ENCODE data around the gene TIAL1. TPM values are rescaled to one million over a fixed set of nuclear protein-coding genes. Genes with fewer than 3 reads are reported as not detected.

Gene TIAL1
- total RNA-seq, 1 donor from 2014 or later, result 97.7 TPM

DNA sequence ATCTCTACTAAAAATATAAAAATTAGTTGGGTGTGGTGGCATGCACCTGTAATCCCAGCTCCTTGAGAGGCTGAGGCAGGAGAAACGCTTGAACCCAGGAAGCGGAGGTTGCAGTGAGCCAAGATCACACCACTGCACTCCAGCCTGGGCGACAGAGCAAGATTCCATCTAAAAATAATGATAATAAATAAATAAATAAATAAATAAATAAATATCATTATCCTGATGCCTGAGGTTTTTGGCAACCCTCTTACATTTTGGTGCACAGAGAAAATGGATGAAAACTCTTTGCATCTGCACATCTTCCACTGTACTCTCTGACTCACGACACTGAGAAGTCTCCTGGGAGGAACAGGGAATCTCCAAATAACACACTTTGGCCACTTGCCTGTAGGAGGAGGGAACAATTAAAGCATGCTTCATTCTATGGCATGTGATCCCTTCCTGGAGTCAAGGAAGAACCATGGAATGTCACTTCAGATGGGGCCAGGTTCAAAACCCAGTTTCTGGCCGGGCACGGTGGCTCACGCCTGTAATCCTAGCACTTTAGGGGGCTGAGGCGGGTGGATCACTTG is 68.0 kb downstream of the TIAL1 start:
- peak; percentile 73 for DNase-seq

DNA sequence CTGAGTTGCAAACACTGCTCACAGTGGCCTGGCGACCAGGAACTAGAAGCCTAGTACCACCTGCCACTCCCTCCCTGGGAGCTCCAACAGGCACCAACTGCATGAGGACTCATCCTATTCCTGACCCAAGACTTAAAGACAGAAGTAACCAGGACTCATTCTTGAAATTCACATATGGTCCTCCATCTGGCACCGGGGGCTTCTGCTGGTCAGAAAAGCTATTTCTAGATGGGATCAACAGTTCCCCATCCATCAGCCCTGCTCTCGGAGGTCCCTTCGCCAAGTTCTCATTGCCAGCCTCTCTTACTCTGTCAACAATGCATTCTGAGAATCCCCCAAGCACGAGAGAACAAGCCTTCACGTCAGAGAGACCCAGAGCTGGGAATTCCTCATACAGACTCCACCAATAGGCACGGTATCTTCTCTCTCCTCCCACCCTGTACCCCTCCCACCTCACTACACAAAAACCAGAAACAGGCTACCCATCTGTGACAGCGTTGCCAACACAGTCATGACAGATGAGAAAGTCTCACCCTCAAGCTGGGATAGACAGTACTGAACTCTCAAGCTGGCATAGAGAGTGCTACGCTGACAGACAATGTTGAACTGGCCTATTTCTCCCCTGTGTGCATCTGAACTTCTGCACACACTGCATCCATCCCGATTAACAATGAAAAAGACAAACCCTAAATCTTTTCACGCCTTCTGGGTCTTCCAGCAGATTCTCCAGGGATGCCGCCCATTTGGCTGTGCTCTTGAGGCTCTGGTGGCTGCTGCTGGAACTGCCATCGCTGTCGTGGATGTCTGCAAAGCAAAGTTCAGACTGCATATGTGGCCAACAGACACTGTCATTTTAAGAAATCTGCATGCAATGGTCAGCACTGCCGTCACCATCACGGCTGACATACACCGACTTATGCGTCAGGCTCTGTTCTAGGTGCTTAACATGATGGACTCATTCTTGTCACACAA is 69.9 kb downstream of the TIAL1 start:
- peak; percentile 41 for DNase-seq

DNA sequence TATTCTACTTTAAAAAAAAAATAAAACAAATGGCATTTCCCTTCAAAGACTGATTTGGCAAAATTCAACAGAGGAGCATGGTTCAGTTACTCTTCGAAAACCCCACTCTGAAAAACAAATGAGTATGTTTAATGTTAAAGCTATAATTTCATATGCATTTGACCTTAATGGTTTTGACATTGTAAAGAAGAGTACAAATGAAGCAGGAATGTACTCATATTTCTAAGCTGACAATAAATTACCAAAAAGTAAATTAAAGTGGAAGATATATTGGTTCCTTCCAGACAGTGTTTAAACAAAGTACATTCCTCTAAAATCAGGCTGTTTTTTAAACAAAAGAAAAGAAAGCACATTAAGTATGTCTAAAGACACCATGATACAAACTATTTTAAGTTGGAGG is 70.6 kb downstream of the TIAL1 start:
- DNase-seq, result no peak

DNA sequence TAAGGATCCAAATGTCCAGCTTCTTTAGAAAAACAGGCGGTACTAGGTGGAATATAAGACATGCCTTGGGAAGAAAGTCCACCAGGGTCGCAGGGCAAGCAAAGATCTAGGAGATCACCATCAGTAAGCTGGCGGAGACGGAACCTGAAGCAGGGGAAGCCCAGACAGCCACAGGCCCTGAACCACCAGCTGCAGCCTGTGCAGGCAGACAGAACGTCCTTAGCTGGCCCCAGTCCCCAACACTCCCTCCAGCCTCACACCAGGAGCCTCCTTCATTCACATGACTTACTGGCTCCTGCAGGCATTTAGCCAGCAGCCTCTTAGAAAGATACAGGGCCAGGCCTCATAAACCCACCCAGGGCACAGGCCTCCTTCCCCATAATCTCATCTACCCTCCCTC is 71.6 kb downstream of the TIAL1 start:
- DNase-seq, result no peak

DNA sequence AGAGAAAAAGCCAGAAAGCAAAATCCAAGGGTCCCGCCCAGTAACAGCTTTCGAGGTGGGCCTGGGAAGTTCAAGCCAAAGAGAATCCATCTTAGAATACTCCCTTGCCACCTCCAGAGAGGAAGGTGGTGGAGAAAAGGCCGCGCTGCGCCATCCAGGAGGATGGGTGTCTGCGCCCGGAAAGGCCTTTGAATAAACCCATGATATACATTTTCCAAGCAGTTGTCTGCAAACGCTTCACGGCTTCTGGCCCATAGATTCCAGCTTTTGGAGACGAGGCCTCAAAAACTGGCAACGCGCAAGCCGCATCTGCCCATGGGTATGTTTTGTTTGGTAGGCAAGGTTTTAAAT is 72.1 kb downstream of the TIAL1 start:
- no peak for DNase-seq

DNA sequence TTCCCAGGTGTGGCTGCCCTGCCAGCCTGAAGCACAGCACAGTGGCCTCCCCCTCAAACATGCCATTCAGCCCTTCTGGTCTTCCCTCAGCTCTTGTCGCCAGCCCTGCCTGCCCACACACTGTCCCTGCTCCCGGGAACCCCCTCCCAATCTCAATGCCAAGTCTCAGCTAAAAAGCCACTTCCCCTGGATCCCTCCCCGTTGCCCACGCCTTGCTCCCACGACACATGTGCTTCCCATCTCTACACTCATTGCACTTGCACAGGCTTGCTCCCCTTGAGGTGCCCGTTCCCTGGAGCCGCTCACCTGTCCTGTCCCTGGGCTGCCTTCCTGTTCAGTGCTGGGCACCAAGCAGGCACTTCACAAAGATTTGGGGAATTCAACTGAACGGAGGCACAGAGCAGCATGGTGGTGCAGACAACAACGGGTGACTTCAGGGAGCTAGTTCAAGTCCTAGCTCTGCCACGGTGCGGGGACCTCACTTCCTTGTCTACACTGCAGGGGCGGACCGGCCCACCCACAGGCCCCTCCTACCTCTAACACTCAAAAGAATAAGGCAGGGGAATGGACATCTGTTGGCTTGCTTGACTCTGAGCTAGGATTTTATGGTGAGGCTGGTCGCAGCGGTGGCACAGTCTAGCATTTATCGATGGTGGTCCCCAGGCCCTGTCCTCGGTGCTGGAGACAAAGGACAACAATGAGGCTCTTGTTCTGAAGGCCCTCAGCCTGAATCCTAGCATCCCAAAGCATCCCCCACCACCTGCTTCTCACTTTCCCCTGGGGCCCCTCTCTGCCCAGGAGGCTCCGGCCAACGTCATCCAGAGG is 72.7 kb downstream of the TIAL1 start:
- DNase-seq, result no peak

Other genes starting within 250 kb of the TIAL1 start
- gene RGS10, start 54.2 kb downstream of the TIAL1 start, total RNA-seq, result 34.0 TPM
- 11.6 TPM for gene BAG3, start 54.4 kb upstream of the TIAL1 start, total RNA-seq
- gene INPP5F, start 129.1 kb upstream of the TIAL1 start, total RNA-seq, result 23.3 TPM